Heart left ventricle (tissue), 16 donors: ENCODE data around the gene CACNB2. TPM values are rescaled to one million over a fixed set of nuclear protein-coding genes. Genes with fewer than 3 reads are reported as not detected.

Source experiments
- ATAC-seq, 4 donors: fragments of 200-7000 bp; cut with Tn5 transposase; one replicate each; pipeline ENCODE4 v1.9.1; 2020 to 2022; ENCODE audit warnings: moderate library complexity in 4 of 4, mild to moderate bottlenecking in 3 of 4, moderate number of reproducible peaks in 1 of 4
- DNase-seq, 5 donors: peaks; one replicate each; pipeline ENCODE4 v3.0.0-alpha.2; 2020
- H3K27ac ChIP-seq, 12 donors: fragments of 200-600 bp; sonication (generic) in 4 of 12; one replicate each; pipeline versions ENCODE4 v1.5.0 to v1.8.0; 2016 to 2022; ENCODE audit warnings: mild to moderate bottlenecking in 2 of 12
- H3K27me3 ChIP-seq, 9 donors: fragments of 200-600 bp; sonication (generic) in 2 of 9; one replicate each; pipeline versions ENCODE4 v1.5.1 to v1.8.0; 2016 to 2022; ENCODE audit warnings: mild to moderate bottlenecking in 3 of 9
- H3K36me3 ChIP-seq, 9 donors: fragments of 200-600 bp; sonication (generic) in 2 of 9; one replicate each; pipeline versions ENCODE4 v1.5.0 to v1.8.0; 2018 to 2022; ENCODE audit warnings: mild to moderate bottlenecking in 2 of 9
- H3K4me1 ChIP-seq, 12 donors: fragments of 200-600 bp; sonication (generic) in 4 of 12; one replicate each; pipeline versions ENCODE4 v1.5.0 to v1.8.0; 2016 to 2022; ENCODE audit warnings: mild to moderate bottlenecking in 3 of 12
- H3K4me3 ChIP-seq, 12 donors: fragments of 200-600 bp; sonication (generic) in 4 of 12; one replicate each; pipeline versions ENCODE4 v1.5.0 to v1.8.0; 2017 to 2022; ENCODE audit warnings: mild to moderate bottlenecking in 9 of 12, moderate library complexity in 4 of 12
- H3K9me3 ChIP-seq, 12 donors: fragments of 200-600 bp; sonication (generic) in 4 of 12; one replicate each; pipeline versions ENCODE4 v1.5.0 to v1.8.0; 2016 to 2022; ENCODE audit warnings: mild to moderate bottlenecking in 1 of 12
- POLR2A ChIP-seq, 2 donors: fragments of 450-650 bp; IDR thresholded peaks; one replicate each; pipeline ENCODE4 v1.6.1; 2017; ENCODE audit warnings: antibody characterized with exemption in 2 of 2, mild to moderate bottlenecking in 2 of 2, moderate library complexity in 2 of 2
- WGBS, 4 donors: extraction: QIAGEN DNeasy Blood & Tissue Kit in 2 of 4; methylation state at CpG; one replicate each; pipeline versions ENCODE4 v1.1.5 to v1.1.7; 2013 to 2018; 5-methylcytosine and 5-hydroxymethylcytosine counted together
- intact Hi-C, 10 donors: fragments of 100-400 bp; cut with DNase I; formaldehyde crosslinking; loops; one replicate each; pipeline versions ENCODE4 v1.11.1 to v1.14.2; 2022
- polyA plus RNA-seq, 2 donors: library from polyadenylated mRNA; stranded (reverse); fragments of 200-250 nt; gene quantifications; one replicate each; pipeline ENCODE4 v1.2.3, GENCODE V29; 2013
- total RNA-seq, 9 donors: library from RNA; depleted of rRNA in 2 of 9; stranded (reverse); fragments of >200 nt in 2 of 9; fragmentation: NEBNext Ultra II Directional in 3 of 9; extraction: Animal tissue kit (Norgen Biotek cat#: 25700) in 3 of 9; gene quantifications; one replicate each; pipeline versions ENCODE4 v1.1.0 to v1.2.4, GENCODE V29; 2016 to 2023
- TF ChIP-seq, protein P1 (sequence below), 12 donors: fragments of 200-600 bp; sonication (generic) in 4 of 12; IDR thresholded peaks; one replicate each; pipeline versions ENCODE4 v1.5.0 to v1.8.0; 2018 to 2022; ENCODE audit warnings: antibody characterized with exemption in 12 of 12, mild to moderate bottlenecking in 5 of 12
- donor health status: ischemic (EF 13 %, LVEDD 7.1; RV severe dilation, severe dysfunction).
- donor health status: healthy with polysubstance abuse.
- donor health status: DM: no; HTN: yes; CAD: no.
- donor health status: DM: no; HTN: no; CAD: no.
- donor health status: ischemic (EF 25% LVEDD 6.9; RV normal size, moderate dysfunction).
- donor health status: ischemic (EF 25% LVEDD 5.7; RV mildly dilated, moderate dysfunction).
- donor health status: healthy.
- donor health status: DM: yes; HTN: yes; CAD: no.
- donor health status: ischemic (EF 35%, LVEDD 5.7; RV mildly dilated, moderate dysfunction).
- donor health status: nonischemic (EF 11% LVEDD 7.7; RV severe dilation, severe dysfunction).
- donor health status: DM: yes; HTN: yes; CAD: no.
- donor health status: PGD.
- donor health status: ischemic (EF 29% LVEDD 5.4; RV normal size, mild dysfunction).
- donor health status: nonischemic (EF 23%, LVEDD 6.1; RV moderate dilation, normal function).

CACNB2 gene
- total and polyA plus RNA-seq, 11 donors = 11.4 to 63.2 (median 33.2) TPM

DNA sequence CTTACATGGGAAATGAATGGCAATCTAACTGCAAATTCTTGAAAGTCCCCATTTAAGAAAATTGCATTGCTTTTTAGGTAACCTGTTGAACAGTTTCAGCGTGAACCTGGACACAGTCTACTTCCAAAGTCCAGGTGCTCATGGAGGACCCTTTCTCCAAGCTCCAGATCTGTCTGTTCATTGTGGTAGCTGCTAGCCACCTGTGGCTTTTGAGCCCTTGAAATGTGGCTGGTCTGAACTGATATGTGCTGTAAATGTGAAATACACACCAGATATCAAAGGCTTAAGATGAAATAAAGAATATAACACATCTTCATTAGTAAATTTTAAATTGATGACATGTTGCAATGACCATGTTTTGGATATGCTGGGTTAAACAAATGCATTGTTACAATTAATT lies 4.2 kb downstream of the CACNB2 start:
- intact Hi-C loops = loop anchor here in 6 of 10 donors (5.0 to 10.0 kb wide), 7 partner anchors 38 to 323 kb away; no protein-coding TSS in a partner anchor
- 89 to 95% (median 93%) methylated on average over 1 of the region's 1 CpG for WGBS, 4 donors
- Histone ChIP-seq H3K9me3 (no peaks in the 10 kb centered on the region), H3K4me1 (peaks cover 0 to 25% (median 5%) of the 10 kb centered on the region in 12 donors), H3K36me3 (no peaks in the 10 kb centered on the region), H3K27ac (peak overlapping the region in 9 of 12 donors; percentile 4 to 93 (median 43)), H3K27me3 (peaks cover 0 to 33% (median 0%) of the 10 kb centered on the region in 9 donors), H3K4me3 (no peak overlapping the region)
- DNase-seq (no peak), ATAC-seq (no peak)
- no peak for TF ChIP-seq POLR2A (IDR thresholded peaks at IDR 0.05)
- TF ChIP-seq, protein P1, sequence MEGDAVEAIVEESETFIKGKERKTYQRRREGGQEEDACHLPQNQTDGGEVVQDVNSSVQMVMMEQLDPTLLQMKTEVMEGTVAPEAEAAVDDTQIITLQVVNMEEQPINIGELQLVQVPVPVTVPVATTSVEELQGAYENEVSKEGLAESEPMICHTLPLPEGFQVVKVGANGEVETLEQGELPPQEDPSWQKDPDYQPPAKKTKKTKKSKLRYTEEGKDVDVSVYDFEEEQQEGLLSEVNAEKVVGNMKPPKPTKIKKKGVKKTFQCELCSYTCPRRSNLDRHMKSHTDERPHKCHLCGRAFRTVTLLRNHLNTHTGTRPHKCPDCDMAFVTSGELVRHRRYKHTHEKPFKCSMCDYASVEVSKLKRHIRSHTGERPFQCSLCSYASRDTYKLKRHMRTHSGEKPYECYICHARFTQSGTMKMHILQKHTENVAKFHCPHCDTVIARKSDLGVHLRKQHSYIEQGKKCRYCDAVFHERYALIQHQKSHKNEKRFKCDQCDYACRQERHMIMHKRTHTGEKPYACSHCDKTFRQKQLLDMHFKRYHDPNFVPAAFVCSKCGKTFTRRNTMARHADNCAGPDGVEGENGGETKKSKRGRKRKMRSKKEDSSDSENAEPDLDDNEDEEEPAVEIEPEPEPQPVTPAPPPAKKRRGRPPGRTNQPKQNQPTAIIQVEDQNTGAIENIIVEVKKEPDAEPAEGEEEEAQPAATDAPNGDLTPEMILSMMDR (IDR thresholded peaks at IDR 0.05) = no peak

DNA sequence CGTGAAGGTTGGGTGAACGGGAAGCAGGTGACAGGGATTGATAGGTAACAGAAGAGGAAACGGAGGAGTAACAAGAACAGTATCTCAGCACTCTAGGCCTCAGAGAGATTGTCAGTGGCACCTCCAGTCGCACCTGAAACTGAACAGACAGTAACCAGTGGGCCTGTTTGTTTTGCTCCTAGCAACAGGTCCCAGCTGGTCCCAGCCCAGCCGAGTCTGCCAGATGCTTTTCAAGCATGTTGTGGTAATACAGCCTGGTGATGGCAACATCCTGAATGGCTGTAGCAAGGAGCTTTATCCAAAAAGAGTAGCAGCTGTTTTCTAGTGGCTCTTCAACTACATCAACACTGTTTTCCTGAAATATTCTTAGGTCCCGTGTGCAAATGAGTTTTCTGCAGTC lies 4.7 kb downstream of the CACNB2 start:
- 22 to 34% (median 27%) methylated on average over 6 of the region's 6 CpGs for WGBS, 4 donors
- ATAC-seq (peak; percentile 86 to 90 (median 88)), DNase-seq (peak; percentile 52 to 87 (median 72))
- peaks cover 0 to 27% (median 0%) of the 10 kb centered on the region in 9 donors for H3K27me3 ChIP-seq
- TF ChIP-seq, protein P1 (IDR thresholded peaks at IDR 0.05) = no peak
- TF ChIP-seq POLR2A (IDR thresholded peaks at IDR 0.05) = no peak
- no peak overlapping the region for H3K4me3 ChIP-seq
- peaks cover 0 to 25% (median 4%) of the 10 kb centered on the region in 12 donors for H3K4me1 ChIP-seq
- peak overlapping the region in 10 of 12 donors; percentile 9 to 93 (median 42) for H3K27ac ChIP-seq
- no peaks in the 10 kb centered on the region for H3K9me3 ChIP-seq
- intact Hi-C loops = loop anchor here in 6 of 10 donors (5.0 to 10.0 kb wide), 7 partner anchors 37 to 322 kb away; no protein-coding TSS in a partner anchor
- no peaks in the 10 kb centered on the region for H3K36me3 ChIP-seq

DNA sequence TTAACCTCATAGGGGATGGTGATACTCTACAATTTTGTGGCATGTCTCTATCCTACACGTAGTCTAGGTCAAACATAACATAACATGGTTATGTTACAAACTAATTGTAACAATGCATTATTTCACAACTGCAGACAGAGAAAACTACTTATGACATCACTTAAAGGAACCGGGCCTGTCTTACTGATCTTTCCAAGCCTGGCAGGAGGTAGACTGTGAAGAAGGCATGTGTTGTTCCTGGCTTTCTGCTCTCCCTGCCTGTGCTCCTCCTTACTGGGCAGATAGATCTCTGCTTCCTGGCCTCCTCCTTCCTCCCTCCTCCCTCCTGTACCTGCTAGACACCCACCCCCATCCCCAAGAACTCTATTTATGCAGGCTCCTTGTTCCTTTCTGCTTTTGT lies 5.4 kb downstream of the CACNB2 start:
- Histone ChIP-seq H3K4me1 (peaks cover 0 to 23% (median 4%) of the 10 kb centered on the region in 12 donors), H3K27me3 (peaks cover 0 to 21% (median 0%) of the 10 kb centered on the region in 9 donors), H3K9me3 (no peaks in the 10 kb centered on the region), H3K36me3 (no peaks in the 10 kb centered on the region), H3K27ac (peak overlapping the region in 9 of 12 donors; percentile 8 to 93 (median 41)), H3K4me3 (no peak overlapping the region)
- TF ChIP-seq, protein P1 (IDR thresholded peaks at IDR 0.05) = no peak
- no peak for TF ChIP-seq POLR2A (IDR thresholded peaks at IDR 0.05)
- WGBS, 4 donors = 39 to 55% (median 44%) methylated on average over 2 of the region's 2 CpGs
- DNase-seq (no peak), ATAC-seq (peak in 1 of 4 donors; percentile 19)
- intact Hi-C loops = loop anchor here in 5 of 10 donors (10.0 kb wide), 3 partner anchors 69 to 231 kb away; no protein-coding TSS in a partner anchor

DNA sequence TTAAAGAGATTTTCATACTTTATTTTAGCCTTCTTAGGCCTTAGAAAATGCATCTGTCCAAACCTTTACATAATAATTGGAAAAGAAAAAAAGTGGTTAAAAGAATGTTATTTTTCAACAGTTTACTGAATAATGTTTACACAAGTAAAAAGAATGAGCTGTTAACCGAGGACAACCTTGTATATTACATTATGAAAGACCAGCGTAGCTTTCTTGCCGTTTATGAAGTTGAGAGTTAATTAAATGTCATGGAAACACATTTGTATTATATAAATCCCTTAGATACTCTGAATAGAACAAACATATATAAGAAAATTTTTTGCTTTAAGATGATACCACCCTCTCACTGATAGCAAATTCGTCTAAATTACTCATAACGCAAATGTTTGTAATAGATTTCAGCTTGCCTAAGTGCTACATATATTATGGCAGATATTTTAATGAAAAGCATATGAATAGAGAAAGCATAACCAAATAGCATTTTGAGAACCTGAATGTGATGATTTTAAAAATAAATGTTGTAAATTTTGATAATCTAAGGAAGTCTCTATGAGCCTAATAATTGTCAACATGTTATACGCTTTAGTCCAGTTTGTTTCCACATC lies 9.1 kb downstream of the CACNB2 start:
- Histone ChIP-seq H3K9me3 (no peaks in the 10 kb centered on the region), H3K36me3 (no peaks in the 10 kb centered on the region), H3K27me3 (no peaks in the 10 kb centered on the region), H3K4me3 (no peak overlapping the region), H3K4me1 (peaks cover 0 to 17% (median 3%) of the 10 kb centered on the region in 12 donors), H3K27ac (peak overlapping the region in 1 of 12 donors; percentile 93)
- intact Hi-C loops = loop anchor here in 5 of 10 donors (10.0 kb wide), 3 partner anchors 66 to 234 kb away; no protein-coding TSS in a partner anchor
- ATAC-seq (no peak), DNase-seq (no peak)
- 91 to 93% (median 91%) methylated on average over 6 of the region's 6 CpGs for WGBS, 4 donors
- TF ChIP-seq POLR2A (IDR thresholded peaks at IDR 0.05) = no peak
- TF ChIP-seq, protein P1 (IDR thresholded peaks at IDR 0.05) = no peak
